Bronchial epithelial cell (primary cell): Measurements from ENCODE around the gene POSTN. TPM values are rescaled to one million over a fixed set of nuclear protein-coding genes. Genes with fewer than 3 reads are reported as not detected.

Experiments used
- DNase-seq: peaks from one replicate; pipeline ENCODE4 v3.0.0-alpha.2; 2010; ENCODE audit warnings: low read depth
- FAIRE-seq: peaks from 2 replicates; lab custom pipeline; 2011; peaks lifted over from hg19 to GRCh38; lab: Jason Lieb, UNC
- H3K27me3 ChIP-seq: 2 replicates; pipeline ENCODE4 v1.5.1; 2011; ENCODE audit warnings: low read length; ENCODE audit not compliant: control insufficient read depth, insufficient read depth
- H3K36me3 ChIP-seq: 2 replicates; pipeline ENCODE4 v1.5.1; 2011; ENCODE audit warnings: low read length; ENCODE audit not compliant: control insufficient read depth, insufficient read depth
- H3K4me3 ChIP-seq: 2 replicates; pipeline ENCODE4 v1.5.1; 2011; ENCODE audit warnings: mild to moderate bottlenecking, low read depth, low read length, control low read depth
- total RNA-seq: library from RNA; depleted of rRNA; stranded (reverse); fragments of >200 nt; gene quantifications from 2 replicates; pipeline ENCODE4 v1.2.1, GENCODE V29; 2014
- TF ChIP-seq, protein P1 (sequence below): IDR thresholded peaks from 2 replicates; pipeline ENCODE4 v1.5.1; 2011; ENCODE audit warnings: mild to moderate bottlenecking, moderate library complexity, low read length, control low read depth, inconsistent platforms; ENCODE audit not compliant: insufficient read depth, severe bottlenecking

The POSTN gene, protein sequence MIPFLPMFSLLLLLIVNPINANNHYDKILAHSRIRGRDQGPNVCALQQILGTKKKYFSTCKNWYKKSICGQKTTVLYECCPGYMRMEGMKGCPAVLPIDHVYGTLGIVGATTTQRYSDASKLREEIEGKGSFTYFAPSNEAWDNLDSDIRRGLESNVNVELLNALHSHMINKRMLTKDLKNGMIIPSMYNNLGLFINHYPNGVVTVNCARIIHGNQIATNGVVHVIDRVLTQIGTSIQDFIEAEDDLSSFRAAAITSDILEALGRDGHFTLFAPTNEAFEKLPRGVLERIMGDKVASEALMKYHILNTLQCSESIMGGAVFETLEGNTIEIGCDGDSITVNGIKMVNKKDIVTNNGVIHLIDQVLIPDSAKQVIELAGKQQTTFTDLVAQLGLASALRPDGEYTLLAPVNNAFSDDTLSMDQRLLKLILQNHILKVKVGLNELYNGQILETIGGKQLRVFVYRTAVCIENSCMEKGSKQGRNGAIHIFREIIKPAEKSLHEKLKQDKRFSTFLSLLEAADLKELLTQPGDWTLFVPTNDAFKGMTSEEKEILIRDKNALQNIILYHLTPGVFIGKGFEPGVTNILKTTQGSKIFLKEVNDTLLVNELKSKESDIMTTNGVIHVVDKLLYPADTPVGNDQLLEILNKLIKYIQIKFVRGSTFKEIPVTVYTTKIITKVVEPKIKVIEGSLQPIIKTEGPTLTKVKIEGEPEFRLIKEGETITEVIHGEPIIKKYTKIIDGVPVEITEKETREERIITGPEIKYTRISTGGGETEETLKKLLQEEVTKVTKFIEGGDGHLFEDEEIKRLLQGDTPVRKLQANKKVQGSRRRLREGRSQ
- total RNA-seq: 1.5 and 2.1 TPM in 2 replicates

DNA sequence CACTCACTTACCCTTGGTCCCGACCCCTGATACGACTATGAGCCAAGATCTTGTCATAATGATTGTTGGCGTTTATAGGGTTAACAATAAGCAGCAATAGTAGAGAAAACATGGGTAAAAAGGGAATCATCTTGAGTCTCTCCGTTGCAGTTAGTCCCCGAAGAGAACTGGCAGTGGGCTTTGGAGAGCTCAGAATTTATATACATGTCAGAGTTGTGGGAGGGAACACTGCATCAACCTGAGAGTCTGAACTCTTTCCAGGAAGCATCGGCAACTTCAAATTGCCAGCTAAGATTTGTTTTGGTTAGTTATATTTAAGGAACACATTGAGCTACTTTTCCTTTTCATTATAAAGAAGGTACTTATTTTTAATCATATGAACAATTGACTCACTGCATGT is at the start of gene POSTN:
Gene POSTN, minus strand, starts transcription at position 172 of the 400 bp plus-strand sequence. Its CDS starts 42 bp downstream, at position 130.
- TF ChIP-seq, protein P1, sequence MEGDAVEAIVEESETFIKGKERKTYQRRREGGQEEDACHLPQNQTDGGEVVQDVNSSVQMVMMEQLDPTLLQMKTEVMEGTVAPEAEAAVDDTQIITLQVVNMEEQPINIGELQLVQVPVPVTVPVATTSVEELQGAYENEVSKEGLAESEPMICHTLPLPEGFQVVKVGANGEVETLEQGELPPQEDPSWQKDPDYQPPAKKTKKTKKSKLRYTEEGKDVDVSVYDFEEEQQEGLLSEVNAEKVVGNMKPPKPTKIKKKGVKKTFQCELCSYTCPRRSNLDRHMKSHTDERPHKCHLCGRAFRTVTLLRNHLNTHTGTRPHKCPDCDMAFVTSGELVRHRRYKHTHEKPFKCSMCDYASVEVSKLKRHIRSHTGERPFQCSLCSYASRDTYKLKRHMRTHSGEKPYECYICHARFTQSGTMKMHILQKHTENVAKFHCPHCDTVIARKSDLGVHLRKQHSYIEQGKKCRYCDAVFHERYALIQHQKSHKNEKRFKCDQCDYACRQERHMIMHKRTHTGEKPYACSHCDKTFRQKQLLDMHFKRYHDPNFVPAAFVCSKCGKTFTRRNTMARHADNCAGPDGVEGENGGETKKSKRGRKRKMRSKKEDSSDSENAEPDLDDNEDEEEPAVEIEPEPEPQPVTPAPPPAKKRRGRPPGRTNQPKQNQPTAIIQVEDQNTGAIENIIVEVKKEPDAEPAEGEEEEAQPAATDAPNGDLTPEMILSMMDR: no peak
- no peaks in the 10 kb centered on the region for H3K27me3 ChIP-seq

DNA sequence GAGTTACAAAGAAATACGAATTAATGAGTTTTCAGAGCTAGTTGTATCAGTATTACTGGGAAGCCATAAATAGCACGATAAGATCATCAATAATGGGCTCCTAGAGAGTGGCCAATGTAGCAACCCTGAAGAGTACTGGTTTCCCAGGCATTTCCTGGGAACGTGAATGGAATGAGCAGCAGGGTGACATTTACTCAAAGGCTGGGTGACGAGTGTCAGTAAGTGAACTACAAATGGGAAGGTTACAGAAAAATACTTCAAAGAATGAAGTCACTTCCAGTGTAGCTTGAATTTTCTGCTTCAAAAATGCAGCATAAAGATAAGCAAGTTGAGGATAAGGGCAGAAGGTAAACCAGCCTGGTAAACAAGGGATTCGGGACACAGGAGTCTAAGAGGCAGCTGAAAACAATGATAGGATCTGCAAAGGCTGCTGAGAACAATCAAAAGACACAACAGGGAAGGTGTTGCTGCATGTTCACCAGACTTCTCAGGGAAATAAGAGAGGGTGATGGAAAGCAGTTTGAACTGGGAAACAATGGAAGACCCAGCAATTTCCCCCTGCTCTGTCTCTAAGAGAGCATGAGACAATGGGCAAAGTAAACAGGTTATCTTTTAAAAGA is 48.6 kb upstream of the POSTN start:
- TF ChIP-seq, protein P1: no peak
- FAIRE-seq: peak; percentile 58
- Histone ChIP-seq H3K4me3 (no peak overlapping the region), H3K27me3 (no peaks in the 10 kb centered on the region), H3K36me3 (no peaks in the 10 kb centered on the region)
- DNase-seq: no peak

More for the DNA sequence above, at the start of gene POSTN:
- Histone ChIP-seq H3K4me3 (no peak within 1 kb of the TSS), H3K36me3 (no peaks in the 10 kb centered on the region)
- FAIRE-seq (no peak), DNase-seq (no peak)

DNA sequence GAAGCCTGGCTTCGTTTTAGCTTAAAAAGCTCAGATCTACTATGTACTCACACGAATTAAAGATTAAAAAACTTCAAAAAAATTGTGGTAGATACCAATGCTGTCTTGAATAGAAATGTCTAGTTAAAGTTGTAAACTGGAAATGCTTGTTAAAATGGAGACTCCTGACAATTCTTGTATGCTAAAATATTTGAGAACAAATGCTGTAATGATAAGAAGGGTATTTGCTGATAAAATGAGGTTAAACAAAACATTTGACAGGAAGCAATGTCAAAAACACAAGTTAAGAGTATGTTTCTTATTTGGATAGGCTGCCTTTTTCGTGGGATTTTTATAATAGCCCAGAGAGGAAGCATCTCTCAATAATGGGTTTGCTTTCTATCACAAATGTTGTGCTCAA is 48.0 kb upstream of the POSTN start:
- FAIRE-seq (no peak), DNase-seq (no peak)
- Histone ChIP-seq H3K27me3 (no peaks in the 10 kb centered on the region), H3K36me3 (no peaks in the 10 kb centered on the region), H3K4me3 (no peak overlapping the region)
- TF ChIP-seq, protein P1: no peak

DNA sequence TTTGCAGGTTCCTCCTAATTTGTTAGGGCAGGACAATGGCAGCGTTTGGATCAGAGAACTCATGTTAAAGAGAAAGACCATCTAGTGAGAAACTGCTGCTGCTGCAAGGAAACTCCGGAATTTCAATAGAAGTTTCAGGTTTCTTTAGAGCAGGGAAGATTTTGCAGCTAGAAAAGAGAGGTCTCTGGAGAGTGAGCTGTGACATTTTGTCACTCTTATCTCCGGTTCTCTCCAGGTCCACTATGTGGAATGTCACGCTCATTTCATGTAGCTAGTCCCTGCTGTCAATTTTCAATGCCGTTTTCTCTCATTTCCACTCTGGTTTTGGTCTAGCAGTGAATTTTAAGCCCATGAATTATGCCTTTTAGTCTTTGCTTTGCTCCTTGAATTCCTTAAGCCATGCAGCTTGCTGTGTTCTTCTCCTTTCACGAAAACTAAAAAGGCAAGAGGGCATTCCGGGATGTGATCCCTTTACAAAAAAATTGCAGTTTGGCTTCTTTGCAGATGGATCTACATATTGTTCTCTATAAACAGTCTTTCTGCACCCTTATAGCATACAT is 46.7 kb upstream of the POSTN start:
- Histone ChIP-seq H3K36me3 (no peaks in the 10 kb centered on the region), H3K27me3 (no peaks in the 10 kb centered on the region), H3K4me3 (no peak overlapping the region)
- DNase-seq: no peak
- FAIRE-seq: no peak
- TF ChIP-seq, protein P1: no peak

DNA sequence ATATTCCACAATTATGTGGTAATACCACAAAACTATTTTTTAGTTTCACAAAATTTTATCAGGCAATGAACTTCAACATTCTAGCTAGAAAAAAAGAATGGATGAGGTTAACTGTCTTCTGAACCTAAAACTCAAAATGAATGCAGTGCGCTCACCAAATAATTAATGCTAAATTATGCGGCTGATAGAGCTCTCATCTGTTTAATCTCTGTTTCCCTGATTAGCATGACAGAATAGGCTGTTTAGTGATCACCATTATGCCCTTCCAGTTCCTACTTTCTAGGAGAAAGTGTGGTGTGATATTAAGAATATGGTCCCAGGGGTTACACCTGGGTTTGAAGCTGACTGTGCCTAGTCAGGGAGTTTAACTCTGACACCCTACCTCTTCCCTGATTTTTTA is 42.8 kb upstream of the POSTN start:
- Histone ChIP-seq H3K27me3 (no peaks in the 10 kb centered on the region), H3K4me3 (no peak overlapping the region), H3K36me3 (no peaks in the 10 kb centered on the region)
- FAIRE-seq (no peak), DNase-seq (no peak)
- TF ChIP-seq, protein P1: no peak
